ENCODE data around the gene CSTPP1.

Gene CSTPP1

DNA sequence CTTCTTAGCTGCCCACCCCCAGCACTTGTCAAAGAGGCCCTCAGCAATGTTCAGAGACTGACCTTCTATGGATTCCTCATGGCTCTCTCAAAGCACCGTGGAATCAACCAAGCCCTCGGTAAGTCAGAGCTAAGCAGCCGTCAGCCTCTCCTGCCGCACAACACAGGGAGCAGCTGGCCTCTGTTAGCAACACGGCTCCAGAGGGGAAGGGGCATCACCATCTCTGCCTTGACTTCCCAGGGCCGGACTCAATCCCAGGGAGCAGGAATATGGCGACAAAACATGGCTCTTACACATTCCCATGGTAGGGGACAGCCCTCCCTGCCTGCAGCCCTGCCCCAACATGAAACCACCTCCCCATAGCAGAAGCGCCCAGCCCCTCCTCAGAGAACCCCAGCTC lies 221.2 kb downstream of the CSTPP1 start:
- DNase-seq (ENCODE audit: low spot score): no peak
- FAIRE-seq: no peak

DNA sequence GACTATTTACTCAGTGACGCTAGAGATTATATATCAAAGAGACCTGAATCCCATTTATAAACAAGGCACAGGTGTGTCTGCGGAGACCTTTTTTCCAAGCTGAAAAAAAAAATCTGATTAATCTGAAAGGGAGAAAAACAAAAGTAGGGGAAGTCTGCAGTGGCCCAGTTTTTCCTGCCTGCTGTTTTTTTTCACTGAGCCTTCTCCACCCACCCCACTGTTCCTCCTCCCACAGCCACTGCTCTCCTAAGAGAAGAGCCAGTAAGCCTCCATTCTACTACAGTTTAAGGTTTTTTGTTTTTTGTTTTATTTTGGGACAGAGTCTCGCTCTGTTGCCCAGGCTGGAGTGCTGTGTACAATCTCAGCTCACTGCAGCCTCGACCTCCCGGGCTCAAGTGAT lies 221.7 kb downstream of the CSTPP1 start:
- DNase-seq (ENCODE audit: low spot score) (no peak), FAIRE-seq (no peak)

DNA sequence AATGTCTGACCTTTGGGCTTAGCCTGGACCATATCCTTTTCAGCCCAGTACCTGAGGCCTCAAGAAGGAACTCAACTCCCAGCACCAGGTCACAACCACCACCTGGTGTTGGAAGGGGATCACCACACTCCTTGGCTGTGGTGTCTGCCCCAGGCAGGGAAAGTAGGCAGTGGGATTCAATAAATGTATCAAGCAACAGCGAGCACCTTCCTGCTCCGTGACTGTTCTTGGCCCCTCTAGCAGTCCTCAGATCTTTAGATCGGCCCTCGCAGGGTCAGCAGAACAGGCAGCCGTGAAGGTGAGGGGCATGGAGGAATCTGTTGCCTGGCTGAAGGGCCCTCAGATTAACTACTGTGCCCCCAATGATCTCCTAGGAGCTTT lies 224.2 kb downstream of the CSTPP1 start:
- DNase-seq (ENCODE audit: low spot score): no peak
- no peak for FAIRE-seq

DNA sequence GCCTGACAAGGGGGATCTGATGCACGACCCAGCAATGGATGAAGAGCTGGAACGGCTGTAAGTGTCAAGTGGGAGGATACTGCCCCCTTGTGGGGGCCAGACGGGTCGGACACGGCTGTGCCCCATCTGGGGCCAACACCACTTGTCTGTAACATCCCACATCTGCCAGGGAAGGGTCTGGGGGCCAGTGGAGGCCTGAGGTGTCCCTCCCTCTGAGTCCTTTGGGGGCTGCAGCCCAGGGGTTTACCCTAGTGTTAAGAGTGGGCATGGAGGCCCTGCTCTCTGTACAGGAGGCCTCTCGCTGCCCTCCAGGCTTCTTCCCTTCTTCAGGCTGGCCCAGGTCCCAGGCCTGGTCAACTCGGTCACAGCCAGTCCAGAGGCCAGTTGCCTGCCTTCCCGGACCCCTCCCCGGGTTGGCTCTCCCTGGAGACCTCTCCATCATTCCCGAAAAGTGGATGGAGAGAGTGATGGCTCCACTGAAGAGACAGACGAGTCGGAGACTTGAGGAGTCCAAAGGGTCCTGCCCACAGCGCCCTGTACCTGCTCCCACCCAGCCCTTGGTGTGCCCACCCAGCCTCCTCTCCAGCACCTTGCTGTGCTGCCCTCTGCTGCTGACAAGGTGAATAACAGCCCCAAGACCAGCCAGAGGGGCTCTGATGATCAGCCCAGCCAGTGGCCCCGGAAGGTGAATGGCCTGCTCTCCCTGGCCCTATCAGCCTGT lies 224.7 kb downstream of the CSTPP1 start:
- peak; percentile 36 for DNase-seq (ENCODE audit: low spot score)
- FAIRE-seq: no peak

DNA sequence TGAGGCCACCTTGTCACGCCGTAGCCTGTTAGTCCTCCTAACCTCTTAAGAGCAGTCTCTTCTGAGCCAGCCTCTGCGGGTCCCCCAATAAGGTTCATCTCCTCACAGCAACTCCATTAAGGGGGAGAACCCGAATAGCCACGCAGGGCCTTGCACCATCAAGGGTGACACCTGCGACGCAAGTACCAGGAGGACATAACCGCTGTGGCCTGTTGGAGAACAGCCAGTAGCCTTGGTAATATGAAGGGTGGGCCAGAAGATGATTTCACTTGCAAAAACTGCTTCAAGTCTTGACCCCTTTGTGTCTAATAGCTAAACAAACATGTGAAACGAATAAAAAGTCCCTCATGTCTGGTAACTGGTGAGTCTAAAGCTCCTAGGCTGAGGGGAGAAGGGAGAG lies 225.3 kb downstream of the CSTPP1 start:
- FAIRE-seq (no peak), DNase-seq (ENCODE audit: low spot score) (no peak)

DNA sequence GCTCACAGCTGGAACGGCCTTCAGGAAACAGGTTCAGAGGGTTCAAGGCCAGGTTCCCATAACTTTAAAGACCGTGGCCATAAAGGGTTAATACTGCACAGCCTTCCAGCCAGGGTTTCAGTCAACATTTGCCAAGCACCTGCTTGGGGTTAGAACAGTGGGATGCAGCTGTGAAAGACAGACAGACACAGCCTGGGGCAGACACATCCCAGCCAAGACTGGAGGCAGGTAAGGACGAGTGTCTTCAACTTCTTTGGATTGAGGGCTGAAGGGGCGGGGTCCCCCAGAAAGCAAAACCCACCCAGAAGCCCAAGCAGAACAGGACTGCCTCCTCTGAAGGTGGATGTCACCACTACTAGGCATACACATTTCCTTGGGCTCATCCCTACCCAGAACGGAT lies 225.9 kb downstream of the CSTPP1 start:
- DNase-seq (ENCODE audit: low spot score) (no peak), FAIRE-seq (no peak)

DNA sequence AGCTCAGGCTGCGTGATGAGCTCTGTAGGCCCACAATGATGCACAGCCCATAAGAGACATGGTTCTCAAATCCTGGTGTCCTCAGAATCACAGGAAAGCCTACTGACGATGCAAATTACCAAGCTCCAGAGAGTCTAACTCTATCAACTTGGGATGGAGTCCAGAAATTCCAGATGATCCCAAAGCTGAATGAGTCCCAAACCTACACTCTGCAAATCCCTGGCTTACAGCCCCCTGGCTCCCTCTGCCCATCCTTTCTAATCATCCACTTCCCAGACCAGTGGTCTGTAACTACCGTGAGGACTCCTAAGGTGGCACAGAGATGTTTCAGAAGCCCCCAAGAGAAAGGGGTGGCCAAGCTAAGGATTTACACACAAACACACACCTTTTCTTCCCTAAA lies 226.6 kb downstream of the CSTPP1 start:
- no peak for DNase-seq (ENCODE audit: low spot score)
- no peak for FAIRE-seq

DNA sequence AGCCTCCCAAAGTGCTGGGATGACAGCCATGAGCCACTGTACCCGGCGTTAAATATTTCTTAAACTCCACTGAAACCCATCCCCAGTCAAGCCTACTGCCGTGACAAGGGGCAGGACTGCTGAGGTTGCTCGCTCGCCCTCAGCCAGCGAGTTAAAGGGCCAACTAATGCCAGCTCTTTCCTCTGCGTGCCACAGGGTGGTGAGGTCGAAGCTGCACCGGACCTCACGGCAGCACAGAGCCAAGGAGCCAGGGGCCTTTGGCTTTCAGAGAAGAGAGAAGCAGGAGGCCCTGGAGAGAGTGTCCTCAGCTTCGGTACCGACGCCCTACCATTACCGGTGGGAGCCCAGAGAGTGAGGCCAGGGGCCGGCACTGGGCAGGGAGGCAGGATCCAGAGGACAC lies 227.3 kb downstream of the CSTPP1 start:
- DNase-seq (ENCODE audit: low spot score) (no peak), FAIRE-seq (no peak)

DNA sequence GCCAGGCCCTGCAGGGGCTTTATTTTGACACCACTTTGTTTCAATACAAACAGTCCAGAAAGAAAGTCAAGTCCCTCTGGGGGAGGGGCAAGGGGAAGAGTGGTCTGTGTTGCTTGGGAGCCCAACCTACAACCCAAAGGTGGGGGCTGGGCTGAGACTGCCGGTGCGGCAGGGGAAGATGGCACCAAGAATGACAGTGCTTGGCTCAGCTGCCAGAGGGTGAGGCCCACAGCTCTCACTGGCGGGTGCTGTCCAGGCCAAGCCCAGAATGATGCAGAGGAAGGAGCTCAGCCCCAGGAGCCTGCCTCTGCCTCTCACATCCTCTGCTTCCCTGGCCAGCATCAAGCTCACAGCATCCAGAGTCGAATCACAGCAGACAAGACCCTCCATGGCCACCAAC lies 227.8 kb downstream of the CSTPP1 start:
- FAIRE-seq (no peak), DNase-seq (ENCODE audit: low spot score) (no peak)

DNA sequence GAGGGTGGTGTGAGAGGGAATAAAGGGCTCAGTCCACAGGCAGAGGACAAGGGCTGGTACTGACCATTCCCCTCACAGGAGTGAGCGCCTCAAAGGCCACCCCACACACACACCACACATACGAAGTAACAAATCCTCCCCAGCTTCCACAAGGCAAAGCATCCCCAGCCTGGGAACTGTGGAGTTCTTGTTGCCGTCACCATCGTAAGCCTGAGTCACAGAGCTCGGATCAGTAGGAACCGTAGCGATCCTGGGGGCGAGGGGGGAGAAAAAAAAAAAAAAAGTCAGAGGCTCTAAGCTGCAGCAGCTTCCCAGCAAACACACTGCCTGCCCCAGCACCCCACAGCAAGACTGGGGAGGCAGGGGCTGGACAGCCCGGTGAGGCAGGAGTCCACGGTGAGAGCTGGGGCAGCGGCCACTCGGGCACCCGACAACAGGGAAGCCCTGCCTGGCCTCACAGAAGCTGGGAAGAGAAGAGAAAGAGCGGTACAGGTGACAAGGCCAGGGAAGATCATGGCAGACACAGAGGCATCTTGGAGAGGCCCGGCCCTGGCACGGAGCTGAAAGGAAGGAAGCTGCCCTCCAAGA lies 228.8 kb downstream of the CSTPP1 start:
- DNase-seq (ENCODE audit: low spot score): no peak

DNA sequence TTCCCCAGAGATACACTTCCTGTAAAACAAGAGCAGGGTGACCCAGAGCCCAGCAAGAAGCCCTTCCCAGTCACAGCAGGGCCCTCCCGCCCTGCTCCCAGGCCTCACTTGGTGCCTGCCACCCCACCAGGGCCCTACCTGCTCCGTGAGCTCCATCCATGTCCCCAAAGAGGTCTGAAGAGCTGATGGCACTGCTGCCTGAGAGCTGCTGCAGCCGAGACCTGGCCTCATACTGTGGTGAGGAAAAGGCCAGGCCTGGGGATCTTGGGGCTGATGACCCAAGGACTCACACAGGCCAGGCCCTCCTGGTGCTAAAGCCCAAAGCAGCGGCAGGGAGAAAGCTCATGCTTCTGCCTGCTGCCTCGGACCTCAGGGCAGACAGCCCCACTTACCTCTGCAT lies 229.8 kb downstream of the CSTPP1 start:
- FAIRE-seq (no peak), DNase-seq (ENCODE audit: low spot score) (no peak)

More for the DNA sequence above, 228.8 kb downstream of the CSTPP1 start:
- no peak for FAIRE-seq

DNA sequence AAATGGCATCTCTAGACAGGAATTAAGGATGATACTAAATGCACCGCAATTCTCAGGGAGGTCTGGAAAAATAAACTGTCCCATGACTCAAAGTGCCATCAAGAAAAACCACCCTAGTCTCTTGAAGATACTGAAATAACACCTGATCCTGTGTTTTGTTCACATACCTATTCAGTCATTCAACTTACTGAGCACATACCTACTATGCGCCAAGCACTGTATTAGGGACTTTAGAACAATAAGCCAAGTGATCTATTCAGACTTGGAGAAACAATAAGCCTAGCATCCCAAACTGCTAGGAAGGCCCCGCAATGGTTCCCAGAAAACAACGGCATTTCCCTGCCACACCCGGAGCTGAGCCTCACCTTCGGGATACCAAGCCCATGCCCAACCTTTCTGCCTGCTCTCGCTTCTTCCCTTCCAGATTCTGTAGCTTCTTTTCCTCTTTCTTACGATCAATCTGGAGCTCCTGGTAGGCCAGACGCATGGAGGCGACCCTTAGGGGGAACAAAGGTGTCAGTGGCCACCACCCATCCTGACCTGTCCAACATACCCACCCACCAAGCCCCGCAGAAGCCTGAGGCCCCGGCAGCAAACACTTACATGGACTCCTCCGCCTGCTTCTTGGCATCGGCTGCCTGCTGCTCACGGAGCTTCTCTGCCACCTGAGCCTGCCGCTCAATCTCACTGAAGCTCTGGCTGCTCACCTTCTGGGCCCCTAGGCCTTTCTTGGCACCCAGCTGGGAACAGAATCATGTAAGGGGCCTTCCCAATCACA lies 234.7 kb downstream of the CSTPP1 start:
- DNase-seq (ENCODE audit: low spot score): no peak
- FAIRE-seq: no peak

DNA sequence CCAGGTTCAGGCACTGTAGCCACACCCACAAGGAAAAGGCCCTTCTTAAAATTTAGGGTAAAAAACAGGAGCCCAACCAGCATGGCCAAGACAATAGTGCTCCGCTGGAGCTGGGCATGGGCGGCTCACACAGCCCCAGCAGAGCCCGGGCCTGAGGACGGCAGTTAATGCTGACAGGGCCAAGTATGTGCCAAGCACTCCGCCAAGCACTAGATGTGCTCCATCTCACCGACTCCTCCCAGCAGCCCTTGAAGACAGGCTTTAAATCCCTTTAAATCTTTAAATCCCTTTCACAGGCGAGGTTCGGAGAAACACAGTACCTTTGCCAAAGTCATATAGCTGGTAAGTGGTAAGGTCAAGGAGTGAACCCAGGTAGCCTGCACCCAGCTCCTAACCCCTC lies 235.3 kb downstream of the CSTPP1 start:
- no peak for DNase-seq (ENCODE audit: low spot score)
- no peak for FAIRE-seq

DNA sequence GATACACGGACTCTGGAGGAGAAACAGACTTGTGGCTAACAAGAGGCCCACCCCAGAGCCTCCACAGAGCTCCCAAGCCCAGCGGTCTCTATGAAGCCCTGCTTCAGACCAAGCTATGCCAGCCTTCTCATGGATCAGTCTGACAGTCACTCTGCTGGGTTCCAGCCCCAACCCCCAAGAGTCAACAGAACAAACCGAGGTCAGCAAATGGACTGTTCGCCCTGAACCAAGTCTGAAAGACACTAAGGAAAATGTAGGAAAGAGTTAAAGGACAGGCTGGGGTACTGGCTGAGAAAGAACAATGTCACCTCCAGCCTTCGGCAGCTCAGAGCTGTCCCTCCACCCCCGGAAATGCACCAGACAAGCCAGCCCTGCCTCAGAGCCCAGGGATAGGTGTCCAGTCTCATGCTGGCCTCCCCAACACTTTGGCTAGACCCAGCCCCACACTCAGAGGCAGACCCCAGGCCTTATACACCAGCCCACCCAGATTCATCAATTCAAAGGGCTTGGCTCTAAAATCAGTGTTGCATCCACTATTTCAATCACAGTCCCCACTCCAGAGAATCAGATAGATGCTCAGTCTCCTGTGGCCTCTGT lies 236.3 kb downstream of the CSTPP1 start:
- FAIRE-seq: no peak
- DNase-seq (ENCODE audit: low spot score): no peak

DNA sequence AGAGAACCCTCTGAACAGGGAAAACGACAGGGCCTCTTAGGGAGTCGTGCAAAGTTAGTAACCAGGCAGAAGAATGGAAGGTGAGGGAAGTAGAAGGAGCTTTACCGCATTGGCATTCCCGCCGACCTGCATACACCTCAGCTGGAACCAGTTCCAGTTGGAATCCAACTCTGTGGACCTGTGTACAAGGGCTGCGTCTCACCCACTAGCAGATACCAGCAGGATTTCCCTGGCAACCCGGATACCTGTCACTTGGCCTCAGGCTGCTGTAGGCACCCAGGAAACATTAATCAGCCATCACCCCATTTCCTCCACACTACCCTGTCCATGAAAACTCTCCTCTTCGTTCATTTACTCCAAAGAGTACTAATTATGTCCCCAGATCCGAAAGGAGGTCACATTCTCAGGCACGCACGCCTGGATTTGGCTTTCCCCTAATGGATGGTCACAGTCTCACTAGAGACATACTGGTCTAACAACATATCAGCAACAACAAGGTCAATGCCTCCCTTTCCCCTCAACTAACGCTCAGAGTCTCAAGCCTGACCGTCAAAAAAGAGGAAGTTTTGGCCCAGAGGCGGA lies 239.3 kb downstream of the CSTPP1 start:
- DNase-seq (ENCODE audit: low spot score) (no peak), FAIRE-seq (no peak)

DNA sequence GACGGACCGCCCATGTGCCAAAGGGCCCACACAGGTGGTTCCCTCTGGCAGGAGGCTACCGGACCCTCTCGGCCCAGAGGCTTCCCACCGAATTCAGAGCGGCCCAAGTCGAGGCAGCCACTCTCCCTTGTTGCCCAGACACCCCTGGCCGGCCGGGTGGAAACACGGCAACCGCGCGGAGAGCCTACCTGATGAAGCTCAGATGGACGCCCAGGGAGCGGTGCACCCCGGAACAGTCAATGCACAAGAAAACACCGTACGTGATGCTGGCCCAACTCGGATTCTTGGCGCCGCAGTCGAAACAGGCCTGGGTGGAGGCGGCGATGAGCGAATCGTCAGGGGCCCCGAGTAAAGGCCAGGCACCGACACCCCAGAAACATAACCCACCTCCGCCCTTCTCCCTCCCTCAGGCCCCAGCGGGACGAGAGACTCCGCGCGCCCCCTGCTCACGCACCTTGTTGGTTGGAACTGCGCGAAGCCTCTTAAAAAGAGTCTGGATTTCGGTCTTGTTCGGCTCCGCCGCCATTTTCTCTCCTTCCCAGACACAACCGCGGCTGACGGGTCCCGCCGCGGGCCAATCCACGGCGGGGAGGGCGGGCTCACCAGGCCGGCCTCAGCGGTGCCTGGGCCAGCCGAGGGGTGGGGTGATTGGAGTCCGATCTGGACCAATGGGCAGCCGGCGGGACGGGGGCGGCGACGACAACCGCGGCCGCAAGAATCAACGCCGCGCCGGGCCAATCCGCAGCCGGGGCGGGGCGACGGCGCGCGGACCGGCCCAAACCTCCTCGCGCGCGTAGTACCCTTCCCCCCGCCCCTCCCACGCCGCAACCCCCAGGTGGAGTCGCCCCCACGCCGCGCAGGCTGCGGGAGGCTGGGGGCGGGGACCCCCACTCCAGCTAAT lies 240.0 kb downstream of the CSTPP1 start, which contains the start of gene ARFGAP2:
TSS of gene ARFGAP2 (minus strand) at position 552 of the 901 bp plus-strand sequence. CDS start at position 526, 26 bp downstream.
- DNase-seq (ENCODE audit: low spot score): peak; percentile 83
- no peak for FAIRE-seq

DNA sequence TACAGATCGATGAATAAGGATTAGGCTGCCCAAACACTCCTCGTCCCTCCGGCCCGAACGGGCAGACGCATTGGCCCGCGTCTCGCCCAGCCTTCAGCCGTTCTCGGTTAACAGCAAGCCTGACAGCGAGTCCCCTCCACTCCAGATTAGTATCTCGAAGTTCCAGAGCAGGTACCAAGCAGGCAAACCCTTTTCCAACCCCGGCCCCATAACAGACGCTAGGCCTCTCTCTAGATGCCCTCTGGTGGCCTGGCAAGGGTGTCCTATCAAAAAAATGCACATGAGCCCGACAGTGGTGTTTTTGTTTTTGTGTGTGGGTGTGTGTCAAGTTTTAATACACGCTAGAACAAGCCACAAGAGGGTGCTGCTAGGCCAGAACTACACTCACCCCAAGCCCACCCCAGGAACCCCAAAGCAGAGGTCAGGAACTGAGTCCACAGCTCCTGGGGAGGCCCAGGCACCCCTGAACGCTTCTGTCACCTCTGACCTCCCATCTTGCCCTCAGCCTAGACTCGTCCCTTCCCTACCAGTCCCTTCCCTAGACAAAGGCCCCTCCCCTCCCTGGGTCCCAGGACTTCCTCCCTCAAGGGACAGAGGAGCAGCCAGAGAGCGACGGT lies 240.8 kb downstream of the CSTPP1 start:
- peak; percentile 57 for DNase-seq (ENCODE audit: low spot score)
- no peak for FAIRE-seq

DNA sequence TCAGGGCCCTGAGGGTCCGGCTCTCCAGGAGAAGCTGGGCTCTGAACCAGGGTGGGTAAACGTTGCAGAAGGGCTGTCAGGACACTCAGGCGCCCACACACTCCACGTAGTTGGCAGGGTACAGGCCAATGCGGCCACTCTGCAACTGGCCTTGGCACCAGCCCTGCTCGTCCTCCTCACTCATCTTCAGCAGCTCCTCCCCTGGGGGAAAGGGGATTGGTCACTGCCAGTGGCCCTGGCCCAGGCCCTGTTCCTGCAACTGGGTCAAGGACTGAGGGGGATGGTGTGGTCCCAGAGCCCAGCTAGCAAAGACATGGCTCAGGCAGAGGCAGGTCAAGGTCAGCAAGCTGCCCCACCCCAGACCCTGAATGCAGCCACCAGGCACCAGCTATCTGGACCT lies 241.3 kb downstream of the CSTPP1 start:
- DNase-seq (ENCODE audit: low spot score) (no peak), FAIRE-seq (no peak)

DNA sequence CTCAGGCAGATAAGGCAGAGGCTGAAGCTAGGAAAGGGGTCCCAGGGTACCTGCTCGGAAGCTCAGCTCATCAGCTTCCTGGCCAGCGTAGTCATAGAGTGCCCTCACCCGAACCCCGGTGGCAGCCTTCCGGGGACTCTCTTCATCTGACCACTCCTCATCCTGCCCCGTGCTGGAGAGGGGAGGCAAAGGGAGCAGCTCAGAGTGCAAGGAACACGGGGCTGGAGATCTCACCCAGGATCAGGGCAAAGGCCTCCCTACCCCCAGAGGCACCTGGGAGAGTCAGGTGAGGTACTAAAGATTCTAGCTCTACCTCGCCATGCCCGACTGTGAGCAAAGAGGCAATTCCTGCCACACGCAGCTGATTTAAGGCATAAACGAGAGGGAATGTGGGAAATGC lies 241.8 kb downstream of the CSTPP1 start:
- FAIRE-seq (no peak), DNase-seq (ENCODE audit: low spot score) (no peak)
